H1 (cell line): ENCODE results near the gene UBA3. TPM values are rescaled to one million over a fixed set of nuclear protein-coding genes. Genes with fewer than 3 reads are reported as not detected.

ENCODE experiments used
- CTCF ChIA-PET: fragments of 300-600 bp; sonication (Branson Sonifier 250); formaldehyde crosslinking; loops from one replicate; lab custom pipeline; 2021; ENCODE audit not compliant: partially characterized antibody; lab: Charles Lee
- POLR2A ChIA-PET: fragments of 300-600 bp; sonication (Branson Sonifier 250); formaldehyde crosslinking; loops from one replicate; lab custom pipeline; 2021; ENCODE audit warnings: inconsistent platforms; ENCODE audit not compliant: partially characterized antibody; lab: Charles Lee
- DNase-seq, 2 experiments: peaks; one replicate each; pipeline versions ENCODE4 v3.0.0 to v3.0.0-alpha.2; 2010 to 2022; ENCODE audit warnings: low spot score in 2 of 2, low read depth in 1 of 2, mixed read lengths in 1 of 2
- FAIRE-seq: peaks from 2 replicates; lab custom pipeline; 2011; peaks lifted over from hg19 to GRCh38; lab: Jason Lieb, UNC
- H2AFZ ChIP-seq: 2 replicates; pipeline ENCODE4 v1.8.1; 2012; ENCODE audit warnings: low read length, inconsistent platforms
- H2AK5ac ChIP-seq: 2 replicates; pipeline ENCODE4 v1.6.1; 2013; ENCODE audit warnings: low read depth, low read length
- H2BK120ac ChIP-seq: replicated peaks from 2 replicates; pipeline ENCODE3; 2013; ENCODE audit warnings: low read depth, low read length, inconsistent platforms
- H2BK12ac ChIP-seq: 2 replicates; pipeline ENCODE4 v1.6.1; 2013; ENCODE audit warnings: low read depth, low read length
- H2BK15ac ChIP-seq: 2 replicates; pipeline ENCODE4 v1.6.1; 2013; ENCODE audit warnings: low read length
- H2BK20ac ChIP-seq: 2 replicates; pipeline ENCODE4 v1.6.1; 2013; ENCODE audit warnings: low read length
- H2BK5ac ChIP-seq: 2 replicates; pipeline ENCODE4 v1.6.1; 2013; ENCODE audit warnings: low read depth, low read length
- H3K14ac ChIP-seq: 2 replicates; pipeline ENCODE4 v1.6.1; 2013; ENCODE audit warnings: inconsistent platforms; ENCODE audit not compliant: insufficient read length
- H3K18ac ChIP-seq: 2 replicates; pipeline ENCODE4 v1.6.1; 2013; ENCODE audit warnings: low read length; ENCODE audit errors: extremely low read depth
- H3K23ac ChIP-seq: 2 replicates; pipeline ENCODE4 v1.6.1; 2013; ENCODE audit warnings: inconsistent platforms; ENCODE audit not compliant: insufficient read length
- H3K23me2 ChIP-seq: 2 replicates; pipeline ENCODE4 v1.6.1; 2013; ENCODE audit warnings: low read depth, low read length
- H3K27ac ChIP-seq: 2 replicates; pipeline ENCODE4 v1.6.1; 2011; ENCODE audit warnings: low read depth, low read length, inconsistent platforms
- H3K27me3 ChIP-seq, 4 experiments: replicated peaks in 1 of 4; 1 replicate in 1 of 4; 2 replicates in 3 of 4; pipeline versions ENCODE4 v1.6.1 to v1.8.1; 2011 to 2013; ENCODE audit warnings: low read length in 3 of 4, mild to moderate bottlenecking in 3 of 4, inconsistent platforms in 2 of 4, mixed read lengths in 2 of 4, moderate library complexity in 1 of 4; ENCODE audit not compliant: control insufficient read depth in 3 of 4, insufficient read depth in 3 of 4; ENCODE audit errors: extremely low read depth in 1 of 4
- H3K36me3 ChIP-seq, 4 experiments: 2 replicates each; pipeline versions ENCODE4 v1.6.1 to v1.8.1; 2011 to 2013; ENCODE audit warnings: mild to moderate bottlenecking in 4 of 4, low read length in 3 of 4, moderate library complexity in 2 of 4, control low read depth in 1 of 4, inconsistent platforms in 1 of 4; ENCODE audit not compliant: insufficient read depth in 4 of 4, control insufficient read depth in 2 of 4
- H3K4ac ChIP-seq: replicated peaks from 2 replicates; pipeline ENCODE3; 2013; ENCODE audit warnings: low read length, low read depth, mixed read lengths, inconsistent platforms; ENCODE audit not compliant: insufficient read length
- H3K4me1 ChIP-seq, 4 experiments: replicated peaks in 1 of 4; 1 replicate in 1 of 4; 2 replicates in 3 of 4; pipeline versions ENCODE4 v1.6.1 to v1.8.1; 2011 to 2013; ENCODE audit warnings: low read length in 3 of 4, inconsistent platforms in 2 of 4, mixed read lengths in 1 of 4; ENCODE audit not compliant: insufficient read depth in 4 of 4, control insufficient read depth in 3 of 4
- H3K4me2 ChIP-seq, 2 experiments: 2 replicates each; pipeline versions ENCODE4 v1.6.1 to v1.8.1; 2011 to 2013; ENCODE audit warnings: low read depth in 2 of 2, low read length in 2 of 2, control low read depth in 1 of 2, inconsistent platforms in 1 of 2, mild to moderate bottlenecking in 1 of 2; ENCODE audit not compliant: insufficient read depth in 1 of 2
- H3K4me3 ChIP-seq, 4 experiments: fragments of 200-600, 300-600 bp in 1 of 4; sonication (generic), shearing (Covaris generic), sonication (Bioruptor Twin) in 1 of 4; 2 replicates each; pipeline versions ENCODE4 v1.5.1 to v1.8.1; 2011 to 2016; ENCODE audit warnings: low read length in 4 of 4, low read depth in 3 of 4, control low read depth in 2 of 4, inconsistent platforms in 2 of 4, mild to moderate bottlenecking in 2 of 4, mixed read lengths in 1 of 4, moderate library complexity in 1 of 4; ENCODE audit not compliant: insufficient read depth in 2 of 4; ENCODE audit errors: extremely low read depth in 1 of 4
- H3K56ac ChIP-seq: replicated peaks from 2 replicates; pipeline ENCODE3; 2013; ENCODE audit warnings: low read depth, mild to moderate bottlenecking, mixed read lengths, low read length, inconsistent platforms; ENCODE audit not compliant: insufficient read length
- H3K79me1 ChIP-seq: 2 replicates; pipeline ENCODE4 v1.6.1; 2013; ENCODE audit warnings: low read depth, low read length, control low read depth
- H3K79me2 ChIP-seq, 2 experiments: 2 replicates each; pipeline versions ENCODE4 v1.6.1 to v1.8.1; 2012 to 2013; ENCODE audit warnings: low read length in 2 of 2, mild to moderate bottlenecking in 2 of 2, inconsistent platforms in 1 of 2; ENCODE audit not compliant: insufficient read depth in 2 of 2, control insufficient read depth in 1 of 2
- H3K9ac ChIP-seq, 4 experiments: replicated peaks in 1 of 4; 1 replicate in 1 of 4; 2 replicates in 3 of 4; pipeline versions ENCODE4 v1.6.1 to v1.8.1; 2011 to 2013; ENCODE audit warnings: low read depth in 3 of 4, low read length in 3 of 4, control low read depth in 2 of 4, mild to moderate bottlenecking in 2 of 4, moderate library complexity in 2 of 4, inconsistent platforms in 1 of 4; ENCODE audit errors: extremely low read depth in 1 of 4
- H3K9me3 ChIP-seq, 2 experiments: 2 replicates each; pipeline versions ENCODE4 v1.6.1 to v1.8.1; 2012 to 2013; ENCODE audit warnings: mild to moderate bottlenecking in 2 of 2, moderate library complexity in 2 of 2, control low read depth in 1 of 2, inconsistent platforms in 1 of 2, low read depth in 1 of 2, low read length in 1 of 2, mixed read lengths in 1 of 2; ENCODE audit not compliant: insufficient read depth in 2 of 2
- H4K20me1 ChIP-seq, 2 experiments: replicated peaks in 1 of 2; 2 replicates each; pipeline versions ENCODE3 to v1.8.1; 2011 to 2013; ENCODE audit warnings: inconsistent platforms in 2 of 2, low read length in 2 of 2, mild to moderate bottlenecking in 1 of 2; ENCODE audit not compliant: insufficient read depth in 2 of 2, control insufficient read depth in 1 of 2
- H4K5ac ChIP-seq: 2 replicates; pipeline ENCODE4 v1.6.1; 2013; ENCODE audit warnings: low read length, low read depth, mixed read lengths, inconsistent platforms; ENCODE audit not compliant: insufficient read length
- H4K8ac ChIP-seq: 2 replicates; pipeline ENCODE4 v1.8.0; 2013; ENCODE audit warnings: mild to moderate bottlenecking, moderate library complexity, low read length, inconsistent platforms; ENCODE audit not compliant: insufficient read depth; ENCODE audit errors: extremely low read depth
- H4K91ac ChIP-seq: replicated peaks from 2 replicates; pipeline ENCODE3; 2013; ENCODE audit warnings: low read length, mixed read lengths, inconsistent platforms; ENCODE audit not compliant: insufficient read length
- ASH2L ChIP-seq: fragments of 200-600, 300-600 bp; sonication (generic); IDR thresholded peaks from one replicate; pipeline ENCODE4 v1.7.1; 2017; ENCODE audit warnings: low read length
- CHD2 ChIP-seq: IDR thresholded peaks from 2 replicates; pipeline ENCODE4 v1.6.1; 2012; ENCODE audit warnings: low read length, improper control_type of control experiment
- KDM5A ChIP-seq: fragments of 200-600 bp; IDR thresholded peaks from 2 replicates; pipeline ENCODE4 v1.7.1; 2012; ENCODE audit warnings: mild to moderate bottlenecking, low read length, inconsistent platforms, mixed read lengths
- POLR2AphosphoS5 ChIP-seq: IDR thresholded peaks from 2 replicates; pipeline ENCODE4 v1.6.1; 2011; ENCODE audit warnings: low read depth, low read length
- SP2 ChIP-seq: IDR thresholded peaks from 2 replicates; pipeline ENCODE4 v1.6.1; 2012; ENCODE audit warnings: mild to moderate bottlenecking, low read length, inconsistent platforms
- WGBS, 2 experiments: shearing (Covaris generic) in 1 of 2; methylation state at CpG; one replicate each; pipeline versions ENCODE4 v1.1.6 to v1.1.7; 2013 to 2015; ENCODE audit warnings: low lambda C conversion rate in 2 of 2, mixed read lengths in 2 of 2, inconsistent platforms in 1 of 2, low coverage in 1 of 2, missing lambda C conversion rate in 1 of 2; ENCODE audit not compliant: insufficient replicate concordance in 2 of 2, insufficient coverage in 1 of 2, insufficient read length in 1 of 2; ENCODE audit errors: extremely low coverage in 1 of 2, missing lambda C conversion rate in 1 of 2; 5-methylcytosine and 5-hydroxymethylcytosine counted together
- polyA plus RNA-seq, 7 experiments: library from polyadenylated mRNA; depleted of rRNA in 3 of 7; stranded (reverse) in 5 of 7; unstranded in 2 of 7; fragments of >200 nt in 5 of 7; fragments of 200-250 nt in 2 of 7; gene quantifications; 1 replicate in 5 of 7; 2 replicates in 1 of 7; 4 replicates in 1 of 7; pipeline versions ENCODE4 v1.2.1 to v1.2.3, GENCODE V29; 2011 to 2013; ENCODE audit warnings: missing spikeins in 2 of 7, mixed read lengths in 2 of 7
- total RNA-seq: library from RNA; stranded (reverse); fragmentation: NEBNext Ultra II Directional; extraction: Animal tissue kit (Norgen Biotek cat#: 25700); gene quantifications from 2 replicates; pipeline ENCODE4 v1.2.1, GENCODE V29; 2021

UBA3 gene
- total and polyA plus RNA-seq, 2 of the 8 experiments (the other 6 are each of a cell fraction or from before 2014, with no cell fraction given), result 40.8 to 97.8 TPM

DNA sequence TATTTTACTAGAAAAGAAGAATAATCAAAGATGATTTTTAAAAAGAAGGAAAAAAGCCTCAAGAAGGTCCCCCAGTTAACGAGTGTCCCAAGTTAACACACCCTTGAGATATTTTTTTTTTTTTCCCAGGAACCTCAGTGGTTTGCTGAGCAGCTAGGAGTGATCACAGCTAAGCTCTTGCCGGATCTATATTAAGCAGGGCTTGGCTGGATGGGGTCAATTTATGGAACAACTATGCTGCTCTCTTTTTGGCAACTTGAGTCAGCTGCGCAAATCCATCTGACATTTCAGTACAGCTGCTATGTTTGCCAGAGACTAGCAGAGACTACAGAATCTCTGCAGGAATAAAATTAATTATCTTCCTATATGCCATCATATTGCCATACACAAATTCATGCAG lies 42.2 kb upstream of the UBA3 start, which contains the start of gene LMOD3:
Gene LMOD3, minus strand, starts transcription at position 193 of the 400 bp plus-strand sequence. CDS start 209 bp downstream, outside the sequence.
- Histone ChIP-seq H4K8ac (no peak within 1 kb of the TSS), H3K36me3 (no peaks in the 10 kb centered on the region), H4K5ac (no peak within 1 kb of the TSS), H3K4me2 (no peak within 1 kb of the TSS), H2BK15ac (no peak within 1 kb of the TSS), H3K23ac (no peak within 1 kb of the TSS), H3K18ac (no peak within 1 kb of the TSS), H4K91ac (no peak within 1 kb of the TSS), H3K79me2 (no peaks in the 10 kb centered on the region), H3K27me3 (no peaks in the 10 kb centered on the region), H3K4ac (no peak within 1 kb of the TSS), H2BK20ac (no peak within 1 kb of the TSS), H3K4me1 (no peaks in the 10 kb centered on the region), H3K14ac (no peak within 1 kb of the TSS), H3K27ac (no peak within 1 kb of the TSS), H3K4me3 (no peak within 1 kb of the TSS), H2BK5ac (no peak within 1 kb of the TSS), H3K79me1 (no peaks in the 10 kb centered on the region), H3K9me3 (no peaks in the 10 kb centered on the region), H2AFZ (peak within 1 kb of the TSS; percentile 72; the same call in 1 of the 2 replicates), H3K56ac (no peak within 1 kb of the TSS), H2BK120ac (no peak within 1 kb of the TSS), H2BK12ac (no peak within 1 kb of the TSS), H4K20me1 (no peaks in the 10 kb centered on the region), H3K23me2 (no peaks in the 10 kb centered on the region), H2AK5ac (no peak within 1 kb of the TSS), H3K9ac (no peak within 1 kb of the TSS)
- TF ChIP-seq KDM5A (no peak), SP2 (no peak), CHD2 (no peak), POLR2AphosphoS5 (no peak), ASH2L (no peak)
- DNase-seq, result no peak
- ChIA-PET POLR2A (interaction anchor here (0.7 kb wide), 1 partner anchor 52 kb away, joined by 3 read pairs; no protein-coding TSS in a partner anchor), CTCF (interaction anchor here (1.1 to 6.3 kb wide), 7 partner anchors 10 to 183 kb away, joined by 3 to 59 read pairs (median 6); no protein-coding TSS in a partner anchor)
- no peak for FAIRE-seq
- 94% methylated on average over 3 of the region's 3 CpGs; no CpG with 5 or more reads in 1 of the 2 experiments for WGBS, 2 experiments
